Measurements from ENCODE around the gene PLA2G15.

The PLA2G15 gene

GRCh38 chr16:68219725-68220351, 25.3 kb upstream of the PLA2G15 start:
- TF ChIP-seq TAF1 (IDR thresholded peaks at IDR 0.05; ENCODE audit: borderline replicate concordance, insufficient read depth, low read length) (no peak), SIN3A (IDR thresholded peaks at IDR 0.05; ENCODE audit: borderline replicate concordance, insufficient read depth, low read length) (no peak), REST (IDR thresholded peaks at IDR 0.05; ENCODE audit: insufficient read depth in 1 of 2, low read depth in 2 of 2, low read length in 2 of 2) (no peak)

- TF ChIP-seq REST (IDR thresholded peaks at IDR 0.05; ENCODE audit: insufficient read depth in 1 of 2, low read depth in 2 of 2, low read length in 2 of 2) (no peak), TAF1 (IDR thresholded peaks at IDR 0.05; ENCODE audit: borderline replicate concordance, insufficient read depth, low read length) (no peak), FOXP2 (optimal IDR thresholded peaks at IDR 0.05; ENCODE audit: borderline replicate concordance, extremely low read depth, extremely low read length, insufficient read depth) (no peak), POLR2AphosphoS5 (IDR thresholded peaks at IDR 0.05; ENCODE audit: low read depth, low read length) (no peak), SIN3A (IDR thresholded peaks at IDR 0.05; ENCODE audit: borderline replicate concordance, insufficient read depth, low read length) (no peak)
Measured at GRCh38 chr16:68223072-68223471, 22.1 kb upstream of the PLA2G15 start.

- TF ChIP-seq REST (IDR thresholded peaks at IDR 0.05; ENCODE audit: insufficient read depth in 1 of 2, low read depth in 2 of 2, low read length in 2 of 2) (no peak), POLR2AphosphoS5 (IDR thresholded peaks at IDR 0.05; ENCODE audit: low read depth, low read length) (no peak)
Measured at GRCh38 chr16:68226116-68226515, 19.1 kb upstream of the PLA2G15 start.

- TF ChIP-seq FOXP2 (optimal IDR thresholded peaks at IDR 0.05; ENCODE audit: borderline replicate concordance, extremely low read depth, extremely low read length, insufficient read depth) = no peak
- TF ChIP-seq POLR2AphosphoS5 (IDR thresholded peaks at IDR 0.05; ENCODE audit: low read depth, low read length) = no peak
- no peak for TF ChIP-seq SIN3A (IDR thresholded peaks at IDR 0.05; ENCODE audit: borderline replicate concordance, insufficient read depth, low read length)
- no peak for TF ChIP-seq REST (IDR thresholded peaks at IDR 0.05; ENCODE audit: insufficient read depth in 1 of 2, low read depth in 2 of 2, low read length in 2 of 2)
- no peak for TF ChIP-seq TAF1 (IDR thresholded peaks at IDR 0.05; ENCODE audit: borderline replicate concordance, insufficient read depth, low read length)
Measured at GRCh38 chr16:68227183-68227793, 17.9 kb upstream of the PLA2G15 start.
